ENCODE data around the gene RAB44. TPM values are rescaled to one million over a fixed set of nuclear protein-coding genes. Genes with fewer than 3 reads are reported as not detected.

RAB44 gene
- polyA plus RNA-seq, 3 donors, result 0.03 to 0.04 (median 0.04) TPM

DNA sequence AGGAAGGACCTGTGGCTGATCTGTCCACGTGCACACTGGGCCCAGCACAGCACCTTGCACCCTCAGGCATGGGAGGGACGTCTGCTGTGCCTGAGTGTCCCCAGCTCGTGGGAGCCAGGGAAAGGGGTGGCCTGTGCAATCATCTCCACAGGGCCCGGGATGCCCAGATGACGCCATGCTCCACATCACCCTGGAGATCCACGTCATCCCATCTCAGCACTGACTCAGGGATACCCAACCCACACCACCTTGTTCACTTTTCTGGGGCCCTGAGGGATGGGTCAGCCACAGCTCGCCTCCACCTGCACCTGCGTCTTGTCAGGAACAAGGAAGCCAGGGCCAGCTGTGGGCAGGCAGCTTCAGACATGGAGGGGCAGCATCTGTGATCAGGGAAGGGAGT is 48.2 kb downstream of the RAB44 start:
- no peak for DNase-seq (ENCODE audit: low read depth in 3 of 3, low spot score in 2 of 3)

DNA sequence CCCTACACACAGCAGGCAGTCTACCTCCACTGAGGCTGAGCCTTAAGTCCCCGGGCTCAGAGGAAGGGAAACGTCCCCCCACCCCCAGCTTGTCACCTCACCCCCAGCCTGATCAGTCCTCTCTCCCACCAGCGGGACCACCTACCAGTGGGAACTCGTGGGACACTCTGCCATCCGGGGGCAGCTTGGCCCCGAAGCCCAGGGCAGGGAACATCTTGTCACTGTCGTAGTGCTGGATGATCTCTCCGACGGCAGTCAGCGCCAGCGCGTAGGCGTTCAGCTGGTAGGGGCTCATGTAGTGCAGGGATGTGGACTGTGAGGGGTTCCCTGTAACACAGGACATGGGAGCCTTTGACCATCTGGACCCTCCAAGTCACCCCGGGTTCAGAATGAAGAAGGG is 48.6 kb downstream of the RAB44 start:
- no peak for DNase-seq (ENCODE audit: low read depth in 3 of 3, low spot score in 2 of 3)

GRCh38 chr6:36749829-36750489 is 52.3 kb downstream of the RAB44 start:
- no peak for DNase-seq (ENCODE audit: low read depth in 3 of 3, low spot score in 2 of 3)

- DNase-seq (ENCODE audit: low read depth in 3 of 3, low spot score in 2 of 3), result no peak
Measured at GRCh38 chr6:36751091-36751490, 53.5 kb downstream of the RAB44 start.

DNA sequence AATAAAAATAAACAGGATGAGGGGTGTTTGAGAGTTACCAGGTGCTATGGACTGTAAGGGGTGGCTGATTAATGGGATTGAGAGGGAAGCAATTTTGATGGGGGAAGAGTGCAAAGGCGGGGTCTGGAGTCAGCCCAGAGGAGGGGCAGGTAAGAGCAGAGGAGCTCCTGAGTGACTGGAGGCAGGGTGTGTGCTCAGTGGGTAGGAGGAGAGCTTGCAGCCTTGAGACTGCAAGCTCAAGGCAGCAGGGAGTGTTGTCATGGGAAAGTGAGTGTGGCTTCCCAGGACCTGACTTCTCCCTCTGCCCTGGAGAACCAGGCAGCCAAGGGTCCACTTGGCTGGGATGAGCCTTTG is 54.2 kb downstream of the RAB44 start:
- no peak for DNase-seq (ENCODE audit: low read depth in 3 of 3, low spot score in 2 of 3)

- DNase-seq (ENCODE audit: low read depth in 3 of 3, low spot score in 2 of 3), result no peak
Measured at GRCh38 chr6:36752187-36752885, 54.7 kb downstream of the RAB44 start.

GRCh38 chr6:36752886-36753506 is 55.4 kb downstream of the RAB44 start:
- no peak for DNase-seq (ENCODE audit: low read depth in 3 of 3, low spot score in 2 of 3)

GRCh38 chr6:36753671-36754405 is 56.2 kb downstream of the RAB44 start:
- no peak for DNase-seq (ENCODE audit: low read depth in 3 of 3, low spot score in 2 of 3)

DNA sequence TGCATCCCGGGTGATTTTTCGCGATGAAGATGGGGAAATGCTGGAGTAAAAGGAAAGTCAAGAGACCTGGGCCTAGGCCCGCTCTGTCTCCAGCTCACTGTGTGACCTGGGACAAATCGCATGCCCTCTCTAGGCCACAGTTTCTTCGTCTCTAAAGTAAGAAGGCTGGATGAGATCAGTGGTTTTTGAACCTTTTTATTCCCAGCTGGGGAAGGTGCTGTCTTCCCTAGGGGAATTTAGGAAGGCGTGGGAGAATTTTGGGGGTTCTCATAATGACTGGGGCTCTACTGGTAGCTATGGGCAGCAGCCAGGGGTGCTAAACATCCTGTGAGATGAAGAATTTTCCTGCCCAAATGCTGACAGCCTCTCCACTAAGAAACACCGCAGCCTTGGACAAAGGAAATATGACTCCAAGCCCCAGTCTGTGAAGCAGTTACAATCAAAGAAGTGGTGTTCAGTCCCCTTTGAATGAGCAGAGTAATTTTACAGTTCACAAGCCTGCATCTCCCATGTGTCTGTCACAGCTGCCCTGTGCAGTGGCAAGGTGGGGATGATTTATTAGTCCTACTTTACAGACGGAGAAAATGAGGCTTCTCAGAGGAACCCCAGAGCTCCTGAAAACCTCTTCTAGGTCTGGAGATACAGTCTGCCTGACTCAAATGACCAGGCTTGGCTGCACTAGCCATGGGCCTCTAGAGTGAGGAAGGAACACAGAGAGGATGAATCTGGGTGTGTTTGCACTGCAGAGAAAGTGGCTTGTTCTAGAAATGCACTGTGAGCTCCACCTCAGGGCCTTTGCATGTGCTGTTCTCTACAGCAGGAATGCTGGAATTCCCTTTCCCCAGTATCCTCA is 57.2 kb downstream of the RAB44 start:
- DNase-seq (ENCODE audit: low read depth in 3 of 3, low spot score in 2 of 3), result no peak

- no peak for DNase-seq (ENCODE audit: low read depth in 3 of 3, low spot score in 2 of 3)
Measured at GRCh38 chr6:36755435-36756348, 58.1 kb downstream of the RAB44 start.

DNA sequence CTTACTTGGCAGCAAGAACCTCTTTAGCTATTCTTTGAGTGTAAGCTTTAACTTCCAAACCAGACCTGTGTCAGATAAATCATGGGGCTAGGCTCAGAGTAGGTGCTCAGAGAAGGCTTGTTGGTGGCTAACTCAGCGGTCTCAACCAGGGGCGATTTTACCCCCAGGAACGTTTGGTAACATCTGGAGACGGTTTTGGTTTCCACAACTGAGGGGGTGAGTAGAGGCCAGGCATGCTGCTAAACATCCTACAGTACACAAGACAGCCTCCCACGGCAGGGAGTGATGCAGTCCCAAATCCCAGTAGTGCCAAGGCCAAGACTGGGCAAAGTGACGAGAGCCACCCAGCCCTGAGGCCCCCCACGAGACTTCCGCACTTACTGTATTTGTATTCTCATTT is 59.2 kb downstream of the RAB44 start:
- no peak for DNase-seq (ENCODE audit: low read depth in 3 of 3, low spot score in 2 of 3)

- DNase-seq (ENCODE audit: low read depth in 3 of 3, low spot score in 2 of 3), result no peak
Measured at GRCh38 chr6:36757206-36757605, 59.6 kb downstream of the RAB44 start.

- DNase-seq (ENCODE audit: low read depth in 3 of 3, low spot score in 2 of 3), result no peak
Measured at GRCh38 chr6:36757943-36758508, 60.4 kb downstream of the RAB44 start.

GRCh38 chr6:36758516-36759147 is 61.0 kb downstream of the RAB44 start:
- no peak for DNase-seq (ENCODE audit: low read depth in 3 of 3, low spot score in 2 of 3)

GRCh38 chr6:36759148-36759759 is 61.6 kb downstream of the RAB44 start:
- DNase-seq (ENCODE audit: low read depth in 3 of 3, low spot score in 2 of 3), result no peak

- DNase-seq (ENCODE audit: low read depth in 3 of 3, low spot score in 2 of 3), result no peak
Measured at GRCh38 chr6:36760685-36761435, 63.2 kb downstream of the RAB44 start.

DNA sequence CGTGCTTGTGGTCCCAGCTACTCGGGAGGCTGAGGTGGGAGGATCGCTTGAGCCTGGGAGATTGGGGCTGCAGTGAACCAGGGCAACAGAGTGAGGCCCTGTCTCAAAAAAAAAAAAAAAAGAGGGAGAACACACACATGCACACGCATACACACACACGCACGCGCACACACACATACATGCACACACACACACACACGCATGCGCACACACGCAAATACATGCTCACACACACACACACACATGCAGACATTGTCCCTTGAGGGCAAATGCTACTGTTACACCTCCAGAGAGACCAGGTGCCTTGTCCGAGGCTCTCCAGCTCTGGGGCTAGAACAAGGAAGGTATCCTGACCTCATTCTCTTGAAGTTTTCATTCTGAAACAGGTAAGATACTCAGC is 64.5 kb downstream of the RAB44 start:
- DNase-seq (ENCODE audit: low read depth in 3 of 3, low spot score in 2 of 3), result no peak

- no peak for DNase-seq (ENCODE audit: low read depth in 3 of 3, low spot score in 2 of 3)
Measured at GRCh38 chr6:36765190-36765589, 67.6 kb downstream of the RAB44 start.

All from right renal cortex interstitium (tissue), 3 donors.